HG02973 (cell line): ENCODE data around the gene CLASP2.
"Not testable (repeated sequence)": the region's sequence is repeated elsewhere in the genome, so short reads cannot be mapped to it uniquely, and the experiment has no call there.

Source experiments
- ATAC-seq: cut with Tn5 transposase; IDR thresholded peaks from one replicate; pipeline ENCODE4 v1.9.1; 2021; ENCODE audit warnings: moderate library complexity; ENCODE audit not compliant: unreplicated experiment

Gene CLASP2

DNA sequence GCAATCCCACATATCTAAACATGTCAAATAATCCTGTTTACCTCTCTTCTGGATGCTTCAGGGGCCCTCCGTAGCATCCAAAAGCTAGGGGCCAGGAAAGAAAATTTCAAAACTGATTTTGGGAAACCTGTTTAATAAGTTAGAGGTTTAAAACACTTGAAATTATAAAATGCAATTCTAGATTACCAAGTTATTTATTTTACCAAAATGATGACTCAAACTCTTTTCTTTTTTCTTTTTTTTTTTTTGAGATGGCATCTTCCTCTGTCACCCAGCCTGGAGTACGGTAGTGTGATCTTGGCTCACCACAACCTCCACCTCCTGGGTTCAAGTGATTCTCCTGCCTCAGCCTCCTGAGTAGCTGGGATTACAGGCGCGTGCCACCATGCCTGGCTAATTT is 258.5 kb downstream of the CLASP2 start:
- not testable (repeated sequence) for ATAC-seq

DNA sequence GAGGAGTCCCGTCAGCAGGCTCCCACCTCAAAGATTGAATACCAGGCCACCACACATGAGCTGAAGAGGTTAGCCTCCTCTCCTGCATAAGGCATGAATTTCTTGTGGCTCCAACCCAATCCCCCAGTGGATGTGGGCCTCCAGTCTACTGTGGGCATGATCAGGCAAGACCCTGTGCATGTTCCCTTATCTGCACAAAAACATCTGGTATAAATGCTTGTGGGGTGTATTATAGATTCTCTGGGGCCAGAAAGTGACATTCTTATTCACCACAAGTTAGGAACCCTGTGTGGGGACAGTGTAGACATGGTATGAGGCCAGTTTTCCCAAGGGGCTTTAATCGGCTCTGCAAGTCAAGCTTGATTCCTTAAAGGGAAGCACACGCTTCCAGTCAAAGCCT is 259.6 kb downstream of the CLASP2 start:
- no peak for ATAC-seq

GRCh38 chr3:33456756-33457155 is 261.3 kb downstream of the CLASP2 start:
- ATAC-seq, result no peak

- ATAC-seq, result no peak
Observed at GRCh38 chr3:33453331-33453761, 264.7 kb downstream of the CLASP2 start.

- not testable (repeated sequence) for ATAC-seq
Observed at GRCh38 chr3:33451994-33452393, 266.1 kb downstream of the CLASP2 start.

- no peak for ATAC-seq
Observed at GRCh38 chr3:33447958-33448357, 270.1 kb downstream of the CLASP2 start.

DNA sequence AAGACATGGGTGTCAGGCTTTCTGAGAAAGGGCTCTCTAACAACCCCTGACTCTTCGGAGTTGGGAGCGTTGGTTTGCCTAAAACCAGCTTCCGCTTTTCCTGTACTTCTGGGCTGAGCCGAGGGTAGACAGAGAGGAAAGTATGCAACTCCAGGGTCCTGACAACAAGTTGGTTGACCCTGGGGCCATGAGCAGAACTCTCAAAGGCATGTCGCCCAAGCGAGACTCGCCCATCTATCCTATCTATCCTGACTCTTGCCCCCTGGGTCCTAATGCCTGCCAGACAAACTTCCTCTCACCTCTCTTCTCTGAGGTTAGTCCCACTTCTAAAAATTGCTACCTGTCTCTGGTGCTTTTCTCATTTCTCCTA is 270.8 kb downstream of the CLASP2 start:
- not testable (repeated sequence) for ATAC-seq
